WTC11 (cell line): ENCODE measurements around the gene IL1RAP. TPM values are rescaled to one million over a fixed set of nuclear protein-coding genes. Genes with fewer than 3 reads are reported as not detected.

Experiments used
- ATAC-seq: fragments of 200-7000 bp; cut with Tn5 transposase; 2 replicates; pipeline ENCODE4 v1.10.0; 2021; ENCODE audit warnings: mild to moderate bottlenecking, moderate library complexity
- CTCF ChIA-PET: fragments of 300-600 bp; sonication (Branson Sonifier 250); formaldehyde crosslinking; loops from one replicate; lab custom pipeline; 2021; ENCODE audit warnings: antibody characterized with exemption; lab: Charles Lee
- POLR2A ChIA-PET: fragments of 350-600 bp; sonication (Branson Sonifier 250); formaldehyde crosslinking; loops from one replicate; lab custom pipeline; 2021; ENCODE audit warnings: antibody characterized with exemption; lab: Charles Lee
- DNase-seq: peaks from one replicate; pipeline ENCODE4 v3.0.0; 2021; ENCODE audit warnings: low spot score
- H3K27ac Mint-ChIP-seq: 2 replicates; pipeline ENCODE4 v1.8.0; 2021; ENCODE audit warnings: mixed read lengths
- H3K27me3 Mint-ChIP-seq: 2 replicates; pipeline ENCODE4 v1.8.0; 2021; ENCODE audit warnings: low read depth, mild to moderate bottlenecking, moderate library complexity, mixed read lengths
- H3K36me3 Mint-ChIP-seq: 2 replicates; pipeline ENCODE4 v1.8.0; 2021; ENCODE audit warnings: mixed read lengths
- H3K4me1 Mint-ChIP-seq: 2 replicates; pipeline ENCODE4 v1.8.0; 2022; ENCODE audit warnings: mixed read lengths
- H3K4me3 Mint-ChIP-seq: 2 replicates; pipeline ENCODE4 v1.8.0; 2021; ENCODE audit warnings: mild to moderate bottlenecking, moderate library complexity, mixed read lengths
- H3K9me3 Mint-ChIP-seq: 2 replicates; pipeline ENCODE4 v1.8.0; 2021; ENCODE audit warnings: mixed read lengths
- E2F1 ChIP-seq: sonication (generic); formaldehyde crosslinking; IDR thresholded peaks from 2 replicates; pipeline ENCODE4 v1.8.0; 2022; ENCODE audit warnings: mild to moderate bottlenecking, missing genetic modification reagents
- ELF4 ChIP-seq: sonication (generic); formaldehyde crosslinking; IDR thresholded peaks from 2 replicates; pipeline ENCODE4 v1.8.1; 2022; ENCODE audit warnings: low read depth, mild to moderate bottlenecking, moderate library complexity, missing genetic modification reagents
- EMX1 ChIP-seq: fragments of 250-450 bp; sonication (Bioruptor Pico); IDR thresholded peaks from 2 replicates; pipeline ENCODE4 v1.8.0; 2021; ENCODE audit warnings: mild to moderate bottlenecking
- FOXK1 ChIP-seq: sonication (generic); formaldehyde crosslinking; IDR thresholded peaks from 2 replicates; pipeline ENCODE4 v1.8.0; 2022; ENCODE audit warnings: mild to moderate bottlenecking, moderate library complexity, missing genetic modification reagents
- OVOL2 ChIP-seq: fragments of 250-450 bp; sonication (Bioruptor Pico); IDR thresholded peaks from 2 replicates; pipeline ENCODE4 v1.9.0; 2021; ENCODE audit warnings: mild to moderate bottlenecking, borderline replicate concordance
- PREB ChIP-seq: sonication (generic); formaldehyde crosslinking; IDR thresholded peaks from 2 replicates; pipeline ENCODE4 v1.8.1; 2022; ENCODE audit warnings: mild to moderate bottlenecking, missing genetic modification reagents, moderate library complexity, borderline replicate concordance
- RORB ChIP-seq: fragments of 250-450 bp; sonication (Bioruptor Pico); IDR thresholded peaks from 2 replicates; pipeline ENCODE4 v1.9.0; 2021; ENCODE audit warnings: mild to moderate bottlenecking
- TEAD4 ChIP-seq: sonication (generic); formaldehyde crosslinking; IDR thresholded peaks from 2 replicates; pipeline ENCODE4 v1.8.0; 2022; ENCODE audit warnings: mild to moderate bottlenecking, missing genetic modification reagents
- USF2 ChIP-seq: sonication (generic); formaldehyde crosslinking; IDR thresholded peaks from 2 replicates; pipeline ENCODE4 v1.8.1; 2023; ENCODE audit warnings: mild to moderate bottlenecking, missing genetic modification reagents, moderate library complexity
- ZBTB21 ChIP-seq: sonication (generic); formaldehyde crosslinking; IDR thresholded peaks from 2 replicates; pipeline ENCODE4 v1.8.1; 2023; ENCODE audit warnings: mild to moderate bottlenecking, missing genetic modification reagents, borderline replicate concordance
- ZNF219 ChIP-seq: sonication (generic); formaldehyde crosslinking; IDR thresholded peaks from 2 replicates; pipeline ENCODE4 v1.8.0; 2023; ENCODE audit warnings: missing genetic modification reagents, mild to moderate bottlenecking, borderline replicate concordance
- ZNF423 ChIP-seq: fragments of 250-450 bp; sonication (Bioruptor Pico); IDR thresholded peaks from 2 replicates; pipeline ENCODE4 v2.1.2; 2022; ENCODE audit warnings: mild to moderate bottlenecking, moderate library complexity
- ZNF532 ChIP-seq: fragments of 250-450 bp; sonication (Bioruptor Pico); IDR thresholded peaks from 2 replicates; pipeline ENCODE4 v1.9.0; 2021; ENCODE audit warnings: mild to moderate bottlenecking, borderline replicate concordance
- total RNA-seq: library from RNA; stranded (reverse); gene quantifications from 3 replicates; pipeline ENCODE4 v1.2.3, GENCODE V29; 2021
- TF ChIP-seq, protein P1 (sequence below): sonication (generic); formaldehyde crosslinking; IDR thresholded peaks from 2 replicates; pipeline ENCODE4 v1.8.1; 2023; ENCODE audit warnings: mild to moderate bottlenecking, missing genetic modification reagents
- TF ChIP-seq, protein P2 (sequence below): sonication (generic); formaldehyde crosslinking; IDR thresholded peaks from 2 replicates; pipeline ENCODE4 v1.8.0; 2023; ENCODE audit warnings: missing genetic modification reagents
- TF ChIP-seq, protein P3 (sequence below): sonication (generic); formaldehyde crosslinking; conservative IDR thresholded peaks from 2 replicates; pipeline ENCODE4 v1.8.1; 2022; ENCODE audit warnings: mild to moderate bottlenecking, missing genetic modification reagents
- TF ChIP-seq, protein P4 (sequence below): sonication (generic); formaldehyde crosslinking; IDR thresholded peaks from 2 replicates; pipeline ENCODE4 v1.8.1; 2023; ENCODE audit warnings: mild to moderate bottlenecking, moderate library complexity, missing genetic modification reagents
- TF ChIP-seq, protein P5 (sequence below): sonication (generic); formaldehyde crosslinking; IDR thresholded peaks from 2 replicates; pipeline ENCODE4 v1.8.1; 2022; ENCODE audit warnings: low read depth, mild to moderate bottlenecking, moderate library complexity, missing genetic modification reagents, borderline replicate concordance

IL1RAP gene
- total RNA-seq, 1 experiment from 2014 or later = 4.5 TPM

GRCh38 chr3:190585805-190586630, 72.1 kb downstream of the IL1RAP start (continued):
- TF ChIP-seq E2F1 (CRISPR knock-in tag) = no peak

DNA sequence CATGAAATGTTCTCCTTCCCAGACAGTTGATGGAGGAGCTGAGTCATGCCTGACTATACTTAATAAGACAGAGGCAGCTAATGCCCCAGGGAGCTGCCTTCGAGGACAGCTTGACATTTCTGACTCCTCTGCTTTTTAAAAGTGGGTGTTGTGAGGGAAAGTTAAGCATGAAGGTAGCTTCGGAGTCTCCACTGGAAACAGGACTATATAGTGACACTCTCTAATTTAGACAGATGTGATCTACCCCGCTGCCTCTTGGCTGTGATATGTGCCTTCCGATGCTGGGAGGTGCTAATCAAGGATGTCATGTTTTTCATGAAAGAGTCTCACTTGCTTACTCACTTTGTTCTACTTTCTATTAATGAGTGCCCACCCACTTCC, 72.7 kb downstream of the IL1RAP start:
- Mint-ChIP-seq H3K4me1 (peaks cover 15% of the 10 kb centered on the region), H3K4me3 (no peak overlapping the region), H3K27me3 (no peaks in the 10 kb centered on the region), H3K36me3 (no peaks in the 10 kb centered on the region), H3K9me3 (0 out of 2 replicates have a peak, but pooled peaks cover 4% of the 10 kb centered on the region), H3K27ac (no peak overlapping the region)
- POLR2A ChIA-PET = no interaction called here
- CTCF ChIA-PET = no interaction called here
- ATAC-seq = peak; percentile 19; the same call in 1 of the 2 replicates
- TF ChIP-seq ZNF532 (CRISPR knock-in tag) (no peak), ZNF423 (no peak)
- no peak for DNase-seq

DNA sequence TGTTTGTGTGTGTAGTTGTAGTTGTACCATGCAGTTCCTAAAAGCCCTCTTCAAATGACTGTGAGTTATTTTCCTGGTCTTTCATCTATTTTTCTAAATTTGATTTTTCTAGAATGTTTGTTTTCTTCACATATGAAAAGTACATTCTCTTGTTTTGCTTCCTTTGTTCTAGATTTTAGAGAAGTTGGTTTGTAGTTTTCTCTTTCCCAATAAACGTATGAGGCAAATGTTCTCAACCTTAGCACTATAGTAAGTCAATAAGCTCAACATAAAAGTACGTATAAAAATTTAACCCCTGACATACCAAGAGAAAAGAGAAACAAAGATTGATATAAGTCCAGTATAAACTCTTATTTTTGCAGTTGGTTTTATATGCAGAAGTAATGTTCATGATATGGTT, 74.7 kb downstream of the IL1RAP start:
- H3K4me1 Mint-ChIP-seq = peaks cover 15% of the 10 kb centered on the region
- H3K27ac Mint-ChIP-seq = no peak overlapping the region
- ATAC-seq (no peak), DNase-seq (no peak)
- ChIA-PET POLR2A (no interaction called here), CTCF (no interaction called here)
- H3K4me3 Mint-ChIP-seq = no peak overlapping the region
- H3K9me3 Mint-ChIP-seq = 0 out of 2 replicates have a peak, but pooled peaks cover 4% of the 10 kb centered on the region
- H3K36me3 Mint-ChIP-seq = no peaks in the 10 kb centered on the region
- no peaks in the 10 kb centered on the region for H3K27me3 Mint-ChIP-seq
- TF ChIP-seq ZNF219 (CRISPR knock-in tag) (no peak), OVOL2 (CRISPR knock-in tag) (no peak), PREB (CRISPR knock-in tag) (no peak), TEAD4 (CRISPR knock-in tag) (no peak), ELF4 (CRISPR knock-in tag) (no peak), EMX1 (CRISPR knock-in tag) (no peak), FOXK1 (CRISPR knock-in tag) (no peak), USF2 (CRISPR knock-in tag) (no peak), ZBTB21 (CRISPR knock-in tag) (no peak), RORB (no peak)
- TF ChIP-seq, protein P1, sequence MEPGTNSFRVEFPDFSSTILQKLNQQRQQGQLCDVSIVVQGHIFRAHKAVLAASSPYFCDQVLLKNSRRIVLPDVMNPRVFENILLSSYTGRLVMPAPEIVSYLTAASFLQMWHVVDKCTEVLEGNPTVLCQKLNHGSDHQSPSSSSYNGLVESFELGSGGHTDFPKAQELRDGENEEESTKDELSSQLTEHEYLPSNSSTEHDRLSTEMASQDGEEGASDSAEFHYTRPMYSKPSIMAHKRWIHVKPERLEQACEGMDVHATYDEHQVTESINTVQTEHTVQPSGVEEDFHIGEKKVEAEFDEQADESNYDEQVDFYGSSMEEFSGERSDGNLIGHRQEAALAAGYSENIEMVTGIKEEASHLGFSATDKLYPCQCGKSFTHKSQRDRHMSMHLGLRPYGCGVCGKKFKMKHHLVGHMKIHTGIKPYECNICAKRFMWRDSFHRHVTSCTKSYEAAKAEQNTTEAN (CRISPR knock-in tag) = no peak
- TF ChIP-seq, protein P2, sequence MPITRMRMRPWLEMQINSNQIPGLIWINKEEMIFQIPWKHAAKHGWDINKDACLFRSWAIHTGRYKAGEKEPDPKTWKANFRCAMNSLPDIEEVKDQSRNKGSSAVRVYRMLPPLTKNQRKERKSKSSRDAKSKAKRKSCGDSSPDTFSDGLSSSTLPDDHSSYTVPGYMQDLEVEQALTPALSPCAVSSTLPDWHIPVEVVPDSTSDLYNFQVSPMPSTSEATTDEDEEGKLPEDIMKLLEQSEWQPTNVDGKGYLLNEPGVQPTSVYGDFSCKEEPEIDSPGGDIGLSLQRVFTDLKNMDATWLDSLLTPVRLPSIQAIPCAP (CRISPR knock-in tag) = no peak
- TF ChIP-seq, protein P3, sequence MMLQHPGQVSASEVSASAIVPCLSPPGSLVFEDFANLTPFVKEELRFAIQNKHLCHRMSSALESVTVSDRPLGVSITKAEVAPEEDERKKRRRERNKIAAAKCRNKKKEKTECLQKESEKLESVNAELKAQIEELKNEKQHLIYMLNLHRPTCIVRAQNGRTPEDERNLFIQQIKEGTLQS (CRISPR knock-in tag) = no peak
- TF ChIP-seq, protein P4, sequence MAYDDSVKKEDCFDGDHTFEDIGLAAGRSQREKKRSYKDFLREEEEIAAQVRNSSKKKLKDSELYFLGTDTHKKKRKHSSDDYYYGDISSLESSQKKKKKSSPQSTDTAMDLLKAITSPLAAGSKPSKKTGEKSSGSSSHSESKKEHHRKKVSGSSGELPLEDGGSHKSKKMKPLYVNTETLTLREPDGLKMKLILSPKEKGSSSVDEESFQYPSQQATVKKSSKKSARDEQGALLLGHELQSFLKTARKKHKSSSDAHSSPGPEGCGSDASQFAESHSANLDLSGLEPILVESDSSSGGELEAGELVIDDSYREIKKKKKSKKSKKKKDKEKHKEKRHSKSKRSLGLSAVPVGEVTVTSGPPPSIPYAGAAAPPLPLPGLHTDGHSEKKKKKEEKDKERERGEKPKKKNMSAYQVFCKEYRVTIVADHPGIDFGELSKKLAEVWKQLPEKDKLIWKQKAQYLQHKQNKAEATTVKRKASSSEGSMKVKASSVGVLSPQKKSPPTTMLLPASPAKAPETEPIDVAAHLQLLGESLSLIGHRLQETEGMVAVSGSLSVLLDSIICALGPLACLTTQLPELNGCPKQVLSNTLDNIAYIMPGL (CRISPR knock-in tag) = no peak
- TF ChIP-seq, protein P5, sequence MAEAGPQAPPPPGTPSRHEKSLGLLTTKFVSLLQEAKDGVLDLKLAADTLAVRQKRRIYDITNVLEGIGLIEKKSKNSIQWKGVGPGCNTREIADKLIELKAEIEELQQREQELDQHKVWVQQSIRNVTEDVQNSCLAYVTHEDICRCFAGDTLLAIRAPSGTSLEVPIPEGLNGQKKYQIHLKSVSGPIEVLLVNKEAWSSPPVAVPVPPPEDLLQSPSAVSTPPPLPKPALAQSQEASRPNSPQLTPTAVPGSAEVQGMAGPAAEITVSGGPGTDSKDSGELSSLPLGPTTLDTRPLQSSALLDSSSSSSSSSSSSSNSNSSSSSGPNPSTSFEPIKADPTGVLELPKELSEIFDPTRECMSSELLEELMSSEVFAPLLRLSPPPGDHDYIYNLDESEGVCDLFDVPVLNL (CRISPR knock-in tag) = no peak
